Cortex of kidney (tissue), 1 donor: ENCODE results near the gene PSMA3.

Experiments
- DNase-seq: peaks from one replicate; lab custom pipeline; 2025; lab: John Stamatoyannopoulos, UW

Gene PSMA3

DNA sequence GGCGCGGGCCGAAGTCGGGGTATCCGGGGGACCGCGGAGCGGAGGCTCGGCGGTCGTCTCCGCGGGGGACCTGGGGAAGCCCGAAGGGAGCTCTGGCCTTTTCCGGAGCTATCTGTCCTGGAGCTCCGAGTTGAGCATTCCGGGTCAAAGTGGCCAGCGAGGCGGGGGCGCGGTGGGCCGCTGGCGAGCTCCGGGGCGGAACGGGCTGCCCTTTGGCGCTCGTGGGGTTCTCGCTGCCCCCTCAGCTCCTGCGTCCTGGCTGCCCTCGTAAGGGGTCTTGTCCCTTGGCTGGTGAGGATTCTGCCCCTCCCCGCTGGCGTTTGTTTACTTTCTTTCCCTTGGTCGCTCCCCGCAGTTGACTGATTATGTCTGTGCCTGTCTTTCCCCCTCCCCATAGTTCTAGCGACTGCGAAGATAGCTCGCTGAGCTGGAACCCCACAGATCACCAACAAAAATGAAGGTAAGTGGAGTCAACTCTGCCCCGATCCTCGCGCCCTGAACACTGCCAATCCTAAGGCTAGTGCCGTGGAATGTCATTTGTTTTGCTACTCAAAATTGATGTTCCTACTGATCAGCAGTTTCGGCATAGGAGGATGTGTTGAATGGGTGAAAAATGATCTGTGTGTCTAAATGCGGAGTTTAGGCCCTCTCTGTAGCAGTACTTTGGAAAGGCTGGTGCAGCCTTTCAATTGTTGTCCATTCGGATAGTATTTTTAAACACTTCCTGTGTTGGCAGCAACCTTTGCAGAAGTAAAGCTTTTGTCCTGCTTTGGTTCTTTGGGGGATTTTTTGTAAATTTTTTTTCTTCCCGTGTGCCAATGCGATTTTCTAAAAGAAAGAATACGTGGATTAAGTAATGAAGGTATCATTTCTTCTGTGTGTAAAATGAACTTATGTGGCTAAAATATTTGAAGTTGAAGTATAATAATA lies 55.0 kb downstream of the PSMA3 start:
- no peak for DNase-seq

DNA sequence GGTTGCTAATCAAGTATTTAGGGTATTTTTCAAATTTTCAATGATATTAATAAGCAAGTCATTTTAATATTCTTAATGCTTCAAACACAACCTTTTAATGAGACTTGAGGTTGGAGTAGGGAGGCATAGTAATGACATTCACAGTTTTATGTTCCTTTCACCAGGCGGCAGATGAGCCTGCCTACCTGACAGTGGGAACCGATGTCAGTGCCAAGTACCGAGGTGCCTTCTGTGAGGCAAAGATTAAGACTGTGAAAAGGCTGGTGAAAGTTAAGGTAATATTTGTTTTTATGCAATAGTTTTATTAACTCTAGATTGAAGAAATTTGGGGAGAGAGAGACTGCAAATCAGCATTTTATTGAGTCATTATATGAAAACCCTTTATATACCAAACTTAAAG lies 56.8 kb downstream of the PSMA3 start:
- no peak for DNase-seq

DNA sequence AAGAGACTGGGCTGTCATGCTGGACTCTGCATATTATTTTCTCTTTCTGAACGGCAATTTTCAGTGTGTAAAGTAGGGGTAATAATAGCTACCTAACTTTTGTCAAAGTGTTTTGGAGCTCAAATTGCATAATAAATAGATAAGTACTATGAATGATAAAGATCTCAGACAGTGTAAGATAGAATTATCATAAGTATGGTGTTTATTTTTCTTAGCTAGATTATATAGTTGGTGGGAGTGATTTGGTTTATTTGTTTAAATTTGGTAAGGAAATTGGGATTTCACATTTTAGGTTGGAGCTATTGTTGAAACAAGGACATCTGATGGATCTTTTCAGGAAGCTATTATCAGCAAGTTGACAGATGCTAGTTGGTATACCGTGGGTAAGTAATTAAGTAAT lies 61.1 kb downstream of the PSMA3 start:
- DNase-seq, result no peak

DNA sequence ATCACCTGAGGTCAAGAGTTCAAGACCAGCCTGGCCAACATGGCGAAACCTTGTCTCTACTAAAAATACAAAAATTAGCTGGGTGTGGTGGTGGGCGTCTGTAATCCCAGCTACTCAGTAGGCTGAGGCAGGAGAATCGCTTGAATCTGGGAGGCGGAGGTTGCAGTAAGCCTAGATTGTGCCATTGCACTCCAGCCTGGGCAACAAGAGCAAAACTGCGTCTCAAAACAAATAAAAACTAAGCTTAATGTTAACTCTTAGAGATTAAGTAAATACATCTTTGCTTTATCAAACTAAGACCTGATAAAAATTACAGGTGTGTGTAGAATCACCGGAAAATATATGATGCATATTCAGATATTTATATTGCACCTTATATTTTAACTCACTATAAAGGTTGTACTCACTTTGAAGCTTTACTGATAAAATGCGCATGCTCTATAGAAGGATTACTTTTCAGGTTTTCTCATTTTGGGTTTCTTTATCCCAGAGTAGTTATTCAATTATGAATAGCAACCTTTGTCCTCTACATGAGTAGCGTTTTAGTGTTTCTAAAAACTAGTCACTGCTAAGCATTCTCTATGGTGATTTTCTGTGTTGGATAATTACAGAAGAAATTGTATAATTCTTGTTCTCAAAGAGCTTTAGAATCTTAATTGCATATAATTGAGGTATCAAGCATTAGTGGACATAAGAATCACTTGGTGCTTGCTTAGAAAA lies 63.1 kb downstream of the PSMA3 start:
- DNase-seq, result no peak

DNA sequence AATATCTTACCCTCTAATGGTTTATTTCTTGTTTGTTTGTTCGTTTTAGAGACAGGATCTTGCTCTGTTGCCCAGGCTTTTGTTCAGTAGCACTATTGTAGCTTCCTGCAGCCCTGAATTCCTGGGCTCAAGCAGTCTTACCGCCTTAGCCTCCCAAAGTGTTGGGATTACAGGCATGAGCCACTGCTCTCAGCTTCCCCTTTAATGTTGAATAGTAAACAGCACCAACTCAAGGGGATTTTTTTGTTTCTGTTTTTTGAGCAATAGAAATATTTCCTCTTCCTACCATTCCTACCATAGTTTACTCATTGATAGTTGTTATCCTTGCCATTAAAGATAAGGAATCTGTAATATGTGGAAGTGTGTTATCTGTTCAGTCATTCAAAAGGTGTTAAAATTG lies 64.4 kb downstream of the PSMA3 start:
- DNase-seq, result no peak

DNA sequence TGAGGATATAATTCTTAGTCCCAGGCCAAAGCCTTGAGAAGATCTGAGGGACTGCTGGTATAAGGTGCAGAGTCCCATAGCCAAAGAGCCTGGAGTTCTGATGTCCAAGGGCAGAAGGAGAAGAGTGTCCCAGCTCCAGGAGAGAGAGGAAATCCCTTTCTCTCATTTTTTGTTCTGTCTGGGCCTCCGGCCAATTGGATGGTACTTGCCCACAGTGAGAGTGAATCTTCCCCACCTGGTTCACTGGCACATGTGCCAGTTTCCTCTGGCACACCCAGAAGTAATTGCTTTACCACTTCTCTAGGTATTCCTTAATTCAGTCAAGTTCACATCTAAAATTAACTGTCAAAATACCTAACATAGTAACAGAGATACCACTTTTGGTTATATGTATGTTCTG lies 69.1 kb downstream of the PSMA3 start:
- no peak for DNase-seq

DNA sequence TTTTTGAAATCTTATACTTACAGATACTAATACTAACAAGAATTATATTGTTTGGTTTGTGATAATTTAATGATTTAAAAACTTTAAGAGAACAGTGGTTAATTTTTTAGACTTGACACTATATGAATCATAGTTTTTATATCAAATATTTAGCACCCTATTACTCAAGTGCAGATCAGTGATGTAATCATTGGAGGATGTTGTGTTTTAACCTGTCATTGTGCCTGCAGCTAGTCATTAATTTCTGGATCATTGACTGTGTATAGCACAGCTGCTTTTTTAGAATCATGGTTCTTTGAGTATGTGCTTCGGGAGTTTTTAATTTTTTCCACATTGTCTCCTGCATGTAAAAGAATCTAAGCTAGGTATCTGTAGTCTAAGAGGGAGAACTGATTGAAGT lies 71.0 kb downstream of the PSMA3 start:
- no peak for DNase-seq
